HL-60 (cell line): ENCODE measurements around the gene KLF16.

ENCODE experiments used
- CTCF ChIP-seq: IDR thresholded peaks from one replicate; pipeline ENCODE4 v1.5.1; 2011; ENCODE audit warnings: low read length, control low read depth, inconsistent platforms; ENCODE audit not compliant: insufficient read depth
- REST ChIP-seq: IDR thresholded peaks from 2 replicates; pipeline ENCODE4 v1.6.1; 2012; ENCODE audit warnings: low read depth; ENCODE audit not compliant: insufficient replicate concordance
- SPI1 ChIP-seq: IDR thresholded peaks from 2 replicates; pipeline ENCODE4 v1.6.1; 2012; ENCODE audit warnings: low read depth, mild to moderate bottlenecking, borderline replicate concordance

- no peak for TF ChIP-seq SPI1
- no peak for TF ChIP-seq CTCF
- TF ChIP-seq REST: no peak
These were observed 39.7 kb downstream of the KLF16 start for GRCh38 chr19:1823539-1824251.
